HCT116 (cell line): ENCODE data around the gene MTG2. TPM values are rescaled to one million over a fixed set of nuclear protein-coding genes. Genes with fewer than 3 reads are reported as not detected.

Experiments used
- ATAC-seq: fragments of 200-7000 bp; cut with Tn5 transposase; 2 replicates; pipeline ENCODE4 v1.9.1; 2020; ENCODE audit warnings: mild to moderate bottlenecking, moderate library complexity
- BruUV-seq: library from RNA; stranded (reverse); fragments of 400-500 nt; replicated peaks from 2 replicates; lab custom pipeline; 2021; lab: Mats Ljungman, UMichigan
- CTCF ChIA-PET: fragments of 300-600 bp; sonication (Branson Sonifier 250); formaldehyde crosslinking; loops from one replicate; lab custom pipeline; 2021; ENCODE audit warnings: antibody characterized with exemption; lab: Charles Lee
- POLR2A ChIA-PET: fragments of 300-600, 350-600 bp; sonication (Branson Sonifier 250); formaldehyde crosslinking; loops from one replicate; lab custom pipeline; 2021; ENCODE audit warnings: antibody characterized with exemption; lab: Charles Lee
- RAD21 ChIA-PET, 2 experiments: fragments of 300-600 bp; sonication (Branson Sonifier 250); formaldehyde crosslinking; loops; one replicate each; lab custom pipeline; 2023; ENCODE audit warnings: low total read pairs in 2 of 2; ENCODE audit not compliant: uncharacterized antibody in 2 of 2, unreplicated experiment in 2 of 2, low non-redundant PET in 1 of 2; lab: Charles Lee
- DNase-seq: peaks from one replicate; pipeline ENCODE4 v3.0.0-alpha.2; 2010; ENCODE audit warnings: low read depth, low spot score
- H2AFZ ChIP-seq: fragments of 200-600 bp; shearing (Covaris generic), sonication (generic); 2 replicates; pipeline ENCODE4 v1.6.1; 2017; ENCODE audit warnings: low read depth, mixed run types, mixed read lengths, antibody characterized with exemption, low read length; ENCODE audit not compliant: poor library complexity, severe bottlenecking
- H3K27ac ChIP-seq: 2 replicates; pipeline ENCODE4 v1.5.1; 2012; ENCODE audit warnings: low read depth, low read length
- H3K27me3 ChIP-seq: fragments of 200-600 bp; sonication (generic); 2 replicates; pipeline ENCODE4 v1.6.1; 2016; ENCODE audit warnings: mixed run types, low read length, mixed read lengths; ENCODE audit not compliant: insufficient read depth
- H3K36me3 ChIP-seq, 2 experiments: fragments of 200-500 bp in 1 of 2; fragments of 200-600 bp in 1 of 2; sonication (Bioruptor generic) in 1 of 2; sonication (generic) in 1 of 2; 2 replicates each; pipeline versions ENCODE4 v1.5.1 to v1.6.1; 2014 to 2016; ENCODE audit warnings: low read length in 2 of 2, inconsistent platforms in 1 of 2, mixed read lengths in 1 of 2, mixed run types in 1 of 2; ENCODE audit not compliant: insufficient read depth in 2 of 2, control insufficient read depth in 1 of 2
- H3K4me1 ChIP-seq, 2 experiments: fragments of 200-600 bp in 1 of 2; sonication (generic) in 1 of 2; 2 replicates each; pipeline versions ENCODE4 v1.5.1 to v1.6.1; 2012 to 2017; ENCODE audit warnings: low read length in 2 of 2, inconsistent platforms in 1 of 2, mild to moderate bottlenecking in 1 of 2, mixed read lengths in 1 of 2, mixed run types in 1 of 2, moderate library complexity in 1 of 2; ENCODE audit not compliant: insufficient read depth in 2 of 2, control insufficient read depth in 1 of 2
- H3K4me2 ChIP-seq: fragments of 200-600 bp; sonication (generic); 2 replicates; pipeline ENCODE4 v1.6.1; 2017; ENCODE audit warnings: mixed run types, low read length, mixed read lengths
- H3K4me3 ChIP-seq, 2 experiments: fragments of 200-600 bp in 1 of 2; sonication (generic) in 1 of 2; replicated peaks in 1 of 2; 2 replicates each; pipeline ENCODE4 v1.5.1; 2011 to 2016; ENCODE audit warnings: low read length in 2 of 2, control low read depth in 1 of 2, low read depth in 1 of 2, mild to moderate bottlenecking in 1 of 2, mixed read lengths in 1 of 2, mixed run types in 1 of 2
- H3K79me2 ChIP-seq: fragments of 200-600 bp; sonication (generic); 2 replicates; pipeline ENCODE4 v1.6.1; 2017; ENCODE audit warnings: mild to moderate bottlenecking, mixed run types, low read length, moderate library complexity, mixed read lengths; ENCODE audit not compliant: insufficient read depth
- H3K9ac ChIP-seq: fragments of 200-600 bp; sonication (generic); 2 replicates; pipeline ENCODE4 v1.6.1; 2016; ENCODE audit warnings: low read length, mixed read lengths
- H3K9me2 ChIP-seq: fragments of 200-600 bp; sonication (generic), shearing (Covaris generic); 2 replicates; pipeline ENCODE4 v1.6.1; 2017; ENCODE audit warnings: mixed run types, mild to moderate bottlenecking, moderate library complexity; ENCODE audit not compliant: insufficient read depth
- H3K9me3 ChIP-seq, 2 experiments: fragments of 200-500 bp in 1 of 2; fragments of 200-600 bp in 1 of 2; sonication (Bioruptor generic) in 1 of 2; sonication (generic) in 1 of 2; 2 replicates each; pipeline ENCODE4 v1.6.1; 2014 to 2017; ENCODE audit warnings: low read length in 2 of 2, mixed read lengths in 2 of 2, inconsistent platforms in 1 of 2, low read depth in 1 of 2, mild to moderate bottlenecking in 1 of 2, mixed run types in 1 of 2, moderate library complexity in 1 of 2; ENCODE audit not compliant: control insufficient read depth in 1 of 2, insufficient read depth in 1 of 2
- H4K20me1 ChIP-seq: fragments of 200-600 bp; sonication (generic), shearing (Covaris generic); 2 replicates; pipeline ENCODE4 v1.6.1; 2017; ENCODE audit warnings: mixed run types, mild to moderate bottlenecking, moderate library complexity; ENCODE audit not compliant: insufficient read depth
- CBX3 ChIP-seq: IDR thresholded peaks from 2 replicates; pipeline ENCODE4 v1.6.1; 2012; ENCODE audit warnings: low read depth
- EGR1 ChIP-seq: IDR thresholded peaks from 2 replicates; pipeline ENCODE4 v1.6.1; 2012; ENCODE audit warnings: low read depth
- ELF1 ChIP-seq: IDR thresholded peaks from 2 replicates; pipeline ENCODE4 v1.6.1; 2012; ENCODE audit warnings: low read depth, borderline replicate concordance
- EZH2 ChIP-seq: fragments of 200-600 bp; sonication (generic); IDR thresholded peaks from 2 replicates; pipeline ENCODE4 v1.6.1; 2017; ENCODE audit warnings: antibody characterized with exemption, mixed run types
- EZH2phosphoT487 ChIP-seq: fragments of 200-600 bp; IDR thresholded peaks from 2 replicates; pipeline ENCODE4 v1.6.1; 2018; ENCODE audit warnings: antibody characterized with exemption, borderline replicate concordance
- FOSL1 ChIP-seq: IDR thresholded peaks from 2 replicates; pipeline ENCODE4 v1.6.1; 2012; ENCODE audit warnings: low read depth
- JUND ChIP-seq: IDR thresholded peaks from 2 replicates; pipeline ENCODE4 v1.6.1; 2012
- POLR2A ChIP-seq: IDR thresholded peaks from 2 replicates; pipeline ENCODE4 v1.7.0; 2011; ENCODE audit warnings: borderline replicate concordance; ENCODE audit not compliant: insufficient read depth, insufficient read length; ENCODE audit errors: extremely low read depth
- POLR2AphosphoS5 ChIP-seq: IDR thresholded peaks from 2 replicates; pipeline ENCODE4 v1.6.1; 2011; ENCODE audit warnings: mild to moderate bottlenecking, low read depth, low read length, moderate library complexity
- RAD21 ChIP-seq: IDR thresholded peaks from 2 replicates; pipeline ENCODE4 v1.6.1; 2012; ENCODE audit warnings: low read depth, mild to moderate bottlenecking
- SIN3A ChIP-seq: IDR thresholded peaks from 2 replicates; pipeline ENCODE4 v1.6.1; 2012; ENCODE audit warnings: low read depth
- SRF ChIP-seq: IDR thresholded peaks from 2 replicates; pipeline ENCODE4 v1.6.1; 2012; ENCODE audit warnings: low read depth
- TCF7L2 ChIP-seq: IDR thresholded peaks from 2 replicates; pipeline ENCODE4 v1.7.0; 2011; ENCODE audit warnings: borderline replicate concordance, inconsistent platforms; ENCODE audit not compliant: insufficient read depth, insufficient read length; ENCODE audit errors: extremely low read depth
- YY1 ChIP-seq: IDR thresholded peaks from 2 replicates; pipeline ENCODE4 v1.6.1; 2011; ENCODE audit warnings: low read length, low read depth, moderate library complexity, mild to moderate bottlenecking; ENCODE audit not compliant: insufficient replicate concordance; ENCODE audit errors: extremely low read depth
- ZFX ChIP-seq: fragments of 450-650 bp; IDR thresholded peaks from 2 replicates; pipeline ENCODE4 v1.6.1; 2017
- ZNF274 ChIP-seq: fragments of 200-500 bp; sonication (Bioruptor generic); IDR thresholded peaks from 2 replicates; pipeline ENCODE4 v1.6.1; 2014; ENCODE audit warnings: mild to moderate bottlenecking, low read depth, low read length, inconsistent platforms
- intact Hi-C: fragments of 100-400 bp; cut with micrococcal nuclease; formaldehyde crosslinking; loops from 2 replicates; pipeline ENCODE4 v1.10.0; 2022
- total RNA-seq: library from RNA; stranded (reverse); gene quantifications from one replicate; pipeline ENCODE4 v1.2.1, GENCODE V29; 2021; ENCODE audit not compliant: unreplicated experiment
- TF ChIP-seq, protein P1 (sequence below): IDR thresholded peaks from 2 replicates; pipeline ENCODE4 v1.6.1; 2012; ENCODE audit warnings: low read depth
- TF ChIP-seq, protein P2 (sequence below): IDR thresholded peaks from 2 replicates; pipeline ENCODE4 v1.6.1; 2012
- TF ChIP-seq, protein P3 (sequence below): IDR thresholded peaks from 2 replicates; pipeline ENCODE4 v1.6.1; 2012
- TF ChIP-seq, protein P4 (sequence below), 3 experiments: fragments of 200-600 bp in 1 of 3; sonication (generic) in 1 of 3; IDR thresholded peaks in 2 of 3; conservative IDR thresholded peaks in 1 of 3; 2 replicates each; pipeline ENCODE4 v1.5.1; 2012 to 2017; ENCODE audit warnings: low read depth in 2 of 3, low read length in 2 of 3, antibody characterized with exemption in 1 of 3, borderline replicate concordance in 1 of 3, control low read depth in 1 of 3, mild to moderate bottlenecking in 1 of 3, mixed read lengths in 1 of 3, mixed run types in 1 of 3, moderate library complexity in 1 of 3; ENCODE audit not compliant: insufficient read depth in 1 of 3

MTG2 gene
- total RNA-seq, 1 experiment from 2014 or later, result 43.3 TPM

DNA sequence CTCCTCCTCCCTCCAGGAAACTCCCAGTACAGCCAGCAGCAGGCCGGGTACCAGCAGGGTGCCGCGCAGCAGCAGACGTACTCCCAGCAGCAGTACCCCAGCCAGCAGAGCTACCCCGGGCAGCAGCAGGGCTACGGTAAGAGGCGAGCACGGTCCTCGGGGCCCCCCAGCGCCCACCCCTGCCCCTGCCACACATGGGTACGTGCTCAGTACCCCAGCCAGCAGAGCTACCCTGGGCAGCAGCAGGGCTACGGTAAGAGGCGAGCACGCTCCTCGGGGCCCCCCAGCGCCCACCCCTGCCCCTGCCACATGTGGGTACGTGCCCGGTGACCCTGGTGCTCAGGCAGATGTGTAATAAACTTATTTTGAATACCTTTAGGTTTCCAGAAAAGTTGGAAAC lies 10.2 kb upstream of the MTG2 start:
- no TSS peak for BruUV-seq
- intact Hi-C loops, result no loop called here
- H3K4me3 ChIP-seq, result no peak overlapping the region
- no peaks in the 10 kb centered on the region for H3K79me2 ChIP-seq
- no peak overlapping the region for H3K4me2 ChIP-seq
- DNase-seq (no peak), ATAC-seq (no peak)
- H3K4me1 ChIP-seq, result no peaks in the 10 kb centered on the region
- no peaks in the 10 kb centered on the region for H3K9me2 ChIP-seq
- H2AFZ ChIP-seq, result no peak overlapping the region
- CTCF ChIA-PET, result no interaction called here
- RAD21 ChIA-PET, result no interaction called here
- H3K36me3 ChIP-seq, result peaks cover 0 to 12% of the 10 kb centered on the region in 2 experiments; a peak in 3 of 4 replicates
- POLR2A ChIA-PET, result no interaction called here
- no peaks in the 10 kb centered on the region for H3K9me3 ChIP-seq
- no peak overlapping the region for H3K9ac ChIP-seq
- H3K27ac ChIP-seq, result no peak overlapping the region
- no peaks in the 10 kb centered on the region for H4K20me1 ChIP-seq
- no peaks in the 10 kb centered on the region for H3K27me3 ChIP-seq
- TF ChIP-seq, protein P1, sequence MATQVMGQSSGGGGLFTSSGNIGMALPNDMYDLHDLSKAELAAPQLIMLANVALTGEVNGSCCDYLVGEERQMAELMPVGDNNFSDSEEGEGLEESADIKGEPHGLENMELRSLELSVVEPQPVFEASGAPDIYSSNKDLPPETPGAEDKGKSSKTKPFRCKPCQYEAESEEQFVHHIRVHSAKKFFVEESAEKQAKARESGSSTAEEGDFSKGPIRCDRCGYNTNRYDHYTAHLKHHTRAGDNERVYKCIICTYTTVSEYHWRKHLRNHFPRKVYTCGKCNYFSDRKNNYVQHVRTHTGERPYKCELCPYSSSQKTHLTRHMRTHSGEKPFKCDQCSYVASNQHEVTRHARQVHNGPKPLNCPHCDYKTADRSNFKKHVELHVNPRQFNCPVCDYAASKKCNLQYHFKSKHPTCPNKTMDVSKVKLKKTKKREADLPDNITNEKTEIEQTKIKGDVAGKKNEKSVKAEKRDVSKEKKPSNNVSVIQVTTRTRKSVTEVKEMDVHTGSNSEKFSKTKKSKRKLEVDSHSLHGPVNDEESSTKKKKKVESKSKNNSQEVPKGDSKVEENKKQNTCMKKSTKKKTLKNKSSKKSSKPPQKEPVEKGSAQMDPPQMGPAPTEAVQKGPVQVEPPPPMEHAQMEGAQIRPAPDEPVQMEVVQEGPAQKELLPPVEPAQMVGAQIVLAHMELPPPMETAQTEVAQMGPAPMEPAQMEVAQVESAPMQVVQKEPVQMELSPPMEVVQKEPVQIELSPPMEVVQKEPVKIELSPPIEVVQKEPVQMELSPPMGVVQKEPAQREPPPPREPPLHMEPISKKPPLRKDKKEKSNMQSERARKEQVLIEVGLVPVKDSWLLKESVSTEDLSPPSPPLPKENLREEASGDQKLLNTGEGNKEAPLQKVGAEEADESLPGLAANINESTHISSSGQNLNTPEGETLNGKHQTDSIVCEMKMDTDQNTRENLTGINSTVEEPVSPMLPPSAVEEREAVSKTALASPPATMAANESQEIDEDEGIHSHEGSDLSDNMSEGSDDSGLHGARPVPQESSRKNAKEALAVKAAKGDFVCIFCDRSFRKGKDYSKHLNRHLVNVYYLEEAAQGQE, result no peak
- TF ChIP-seq FOSL1 (no peak), EZH2 (no peak), POLR2AphosphoS5 (no peak), ELF1 (no peak), SIN3A (no peak), POLR2A (no peak), EZH2phosphoT487 (no peak), RAD21 (no peak), ZNF274 (no peak), YY1 (no peak), ZFX (no peak), CBX3 (no peak), JUND (no peak), SRF (no peak), EGR1 (no peak), TCF7L2 (no peak)
- TF ChIP-seq, protein P2, sequence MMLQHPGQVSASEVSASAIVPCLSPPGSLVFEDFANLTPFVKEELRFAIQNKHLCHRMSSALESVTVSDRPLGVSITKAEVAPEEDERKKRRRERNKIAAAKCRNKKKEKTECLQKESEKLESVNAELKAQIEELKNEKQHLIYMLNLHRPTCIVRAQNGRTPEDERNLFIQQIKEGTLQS, result no peak
- TF ChIP-seq, protein P3, sequence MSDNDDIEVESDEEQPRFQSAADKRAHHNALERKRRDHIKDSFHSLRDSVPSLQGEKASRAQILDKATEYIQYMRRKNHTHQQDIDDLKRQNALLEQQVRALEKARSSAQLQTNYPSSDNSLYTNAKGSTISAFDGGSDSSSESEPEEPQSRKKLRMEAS, result no peak
- TF ChIP-seq, protein P4, sequence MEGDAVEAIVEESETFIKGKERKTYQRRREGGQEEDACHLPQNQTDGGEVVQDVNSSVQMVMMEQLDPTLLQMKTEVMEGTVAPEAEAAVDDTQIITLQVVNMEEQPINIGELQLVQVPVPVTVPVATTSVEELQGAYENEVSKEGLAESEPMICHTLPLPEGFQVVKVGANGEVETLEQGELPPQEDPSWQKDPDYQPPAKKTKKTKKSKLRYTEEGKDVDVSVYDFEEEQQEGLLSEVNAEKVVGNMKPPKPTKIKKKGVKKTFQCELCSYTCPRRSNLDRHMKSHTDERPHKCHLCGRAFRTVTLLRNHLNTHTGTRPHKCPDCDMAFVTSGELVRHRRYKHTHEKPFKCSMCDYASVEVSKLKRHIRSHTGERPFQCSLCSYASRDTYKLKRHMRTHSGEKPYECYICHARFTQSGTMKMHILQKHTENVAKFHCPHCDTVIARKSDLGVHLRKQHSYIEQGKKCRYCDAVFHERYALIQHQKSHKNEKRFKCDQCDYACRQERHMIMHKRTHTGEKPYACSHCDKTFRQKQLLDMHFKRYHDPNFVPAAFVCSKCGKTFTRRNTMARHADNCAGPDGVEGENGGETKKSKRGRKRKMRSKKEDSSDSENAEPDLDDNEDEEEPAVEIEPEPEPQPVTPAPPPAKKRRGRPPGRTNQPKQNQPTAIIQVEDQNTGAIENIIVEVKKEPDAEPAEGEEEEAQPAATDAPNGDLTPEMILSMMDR (IDR thresholded peaks at IDR 0.05 in 2 of 3, conservative IDR thresholded peaks at IDR 0.05 in 1 of 3; ENCODE audit: borderline replicate concordance in 1 of 3, insufficient read depth in 1 of 3, low read depth in 2 of 3, low read length in 2 of 3), result no peak
